AG10803 (cell line): ENCODE measurements around the gene RALBP1.
"Not testable (repeated sequence)": the region's sequence is repeated elsewhere in the genome, so short reads cannot be mapped to it uniquely, and the experiment has no call there.

Experiments
- DNase-seq: peaks from one replicate; pipeline ENCODE4 v3.0.0; 2010; ENCODE audit warnings: low read depth
- H3K4me3 ChIP-seq: 2 replicates; pipeline ENCODE4 v1.5.1; 2011; ENCODE audit warnings: mild to moderate bottlenecking, low read length, control low read depth
- CTCF ChIP-seq: conservative IDR thresholded peaks from 2 replicates; pipeline ENCODE4 v1.5.1; 2011; ENCODE audit warnings: mild to moderate bottlenecking, low read length, control low read depth, inconsistent platforms

Gene RALBP1

GRCh38 chr18:9475643-9476591 is 604 bp downstream of the RALBP1 start:
- peak; percentile 34 for DNase-seq
- no peak for TF ChIP-seq CTCF
- H3K4me3 ChIP-seq: peak overlapping the region; percentile 82

- H3K4me3 ChIP-seq: peak overlapping the region; percentile 82
- not testable (repeated sequence) for DNase-seq
These were observed 1.6 kb downstream of the RALBP1 start for GRCh38 chr18:9476949-9477348.

- H3K4me3 ChIP-seq: no peak overlapping the region; the same call in 1 of the 2 replicates
- no peak for DNase-seq
- TF ChIP-seq CTCF: no peak
These were observed 2.2 kb downstream of the RALBP1 start for GRCh38 chr18:9477509-9477908.

GRCh38 chr18:9478545-9478944 is 3.2 kb downstream of the RALBP1 start:
- TF ChIP-seq CTCF: no peak
- H3K4me3 ChIP-seq: no peak overlapping the region
- no peak for DNase-seq

GRCh38 chr18:9482790-9483189 is 7.5 kb downstream of the RALBP1 start:
- DNase-seq: peak; percentile 68
- no peak for TF ChIP-seq CTCF
- no peak overlapping the region for H3K4me3 ChIP-seq

- no peak for DNase-seq
- no peak overlapping the region for H3K4me3 ChIP-seq
- no peak for TF ChIP-seq CTCF
These were observed 8.2 kb downstream of the RALBP1 start for GRCh38 chr18:9483526-9483925.

- not testable (repeated sequence) for DNase-seq, H3K4me3 ChIP-seq
These were observed 9.5 kb downstream of the RALBP1 start for GRCh38 chr18:9484856-9485255.

- TF ChIP-seq CTCF: no peak
- H3K4me3 ChIP-seq: no peak overlapping the region
- no peak for DNase-seq
These were observed 13.2 kb downstream of the RALBP1 start for GRCh38 chr18:9488538-9488937.
